ENCODE data around the gene BCAR1. TPM values are rescaled to one million over a fixed set of nuclear protein-coding genes. Genes with fewer than 3 reads are reported as not detected.

The BCAR1 gene
- total and polyA plus RNA-seq, 2 of the 13 experiments (the other 11 are each of a cell fraction or from before 2014, with no cell fraction given), result 48.1 to 51.7 TPM

- TF ChIP-seq ZBTB49 (CRISPR knock-in tag; IDR thresholded peaks at IDR 0.05; ENCODE audit: borderline replicate concordance), result peak; percentile 77
- TF ChIP-seq PLSCR1 (CRISPR knock-in tag; IDR thresholded peaks at IDR 0.05; ENCODE audit: borderline replicate concordance), result no peak
- TF ChIP-seq ARID4A (CRISPR knock-in tag; IDR thresholded peaks at IDR 0.05; ENCODE audit: borderline replicate concordance), result peak; percentile 66; the same call in 1 of the 2 replicates
- no peak for TF ChIP-seq IRX3 (CRISPR knock-in tag; IDR thresholded peaks at IDR 0.05; ENCODE audit: borderline replicate concordance, low read depth)
- TF ChIP-seq NFE2L1 (CRISPR knock-in tag; IDR thresholded peaks at IDR 0.05; ENCODE audit: borderline replicate concordance), result no peak
- no peak for TF ChIP-seq ZBTB1 (CRISPR knock-in tag; IDR thresholded peaks at IDR 0.05; ENCODE audit: borderline replicate concordance)
- TF ChIP-seq FOXA1 (IDR thresholded peaks at IDR 0.05), result no peak
- TF ChIP-seq FOXA1 (CRISPR knock-in tag; IDR thresholded peaks at IDR 0.05), result 0 out of 2 replicates have a peak, but pooled peaks have one; percentile 16
- 0 out of 2 replicates have a peak, but pooled peaks have one; percentile 45 for TF ChIP-seq THRA (CRISPR knock-in tag; IDR thresholded peaks at IDR 0.05; ENCODE audit: borderline replicate concordance)
- no peak; the same call in 1 of the 2 replicates for TF ChIP-seq PBX3 (CRISPR knock-in tag; IDR thresholded peaks at IDR 0.05; ENCODE audit: borderline replicate concordance)
- TF ChIP-seq NR3C1 (CRISPR knock-in tag; IDR thresholded peaks at IDR 0.05), result no peak
- TF ChIP-seq ZNF143 (CRISPR knock-in tag; IDR thresholded peaks at IDR 0.05), result peak; percentile 25; the same call in 1 of the 2 replicates
- TF ChIP-seq RAD21 (CRISPR knock-in tag; IDR thresholded peaks at IDR 0.05), result peak; percentile 87
- peak; percentile 79; the same call in 1 of the 2 replicates for TF ChIP-seq AKAP8 (CRISPR knock-in tag; IDR thresholded peaks at IDR 0.05)
- TF ChIP-seq GZF1 (CRISPR knock-in tag; IDR thresholded peaks at IDR 0.05), result 0 out of 2 replicates have a peak, but pooled peaks have one; percentile 39
- peak; percentile 54; the same call in 1 of the 2 replicates for TF ChIP-seq ETV5 (CRISPR knock-in tag; IDR thresholded peaks at IDR 0.05; ENCODE audit: borderline replicate concordance)
- no peak for TF ChIP-seq STAT5B (CRISPR knock-in tag; IDR thresholded peaks at IDR 0.05)
- TF ChIP-seq HNF4A (CRISPR knock-in tag; IDR thresholded peaks at IDR 0.05), result peak; percentile 43
- peak; percentile 59 for TF ChIP-seq PHF5A (CRISPR knock-in tag; IDR thresholded peaks at IDR 0.05; ENCODE audit: low read depth, unreplicated experiment)
These were observed 14.7 kb upstream of the BCAR1 start (continued) for GRCh38 chr16:75265911-75266701.

Data from HepG2 (cell line).